Measurements from ENCODE around the gene PHYKPL. TPM values are rescaled to one million over a fixed set of nuclear protein-coding genes. Genes with fewer than 3 reads are reported as not detected.
A peak's percentile ranks its signal among the peaks of the same experiment; 100 is the strongest.

PHYKPL gene
- polyA plus RNA-seq, 1 donor (not counting 4 experiments of a cell fraction or from before 2014, with no cell fraction given): 38.8 TPM

GRCh38 chr5:178234750-178235587 lies 2.4 kb upstream of the PHYKPL start:
- dilution Hi-C loops (cut with MboI; ENCODE audit: extremely low pct_ligation_motif_present, low sequenced_read_pairs): no loop called here
- peaks cover 28% of the 10 kb centered on the region for H3K4me1 ChIP-seq (ENCODE audit: control insufficient read depth, extremely low read depth, insufficient read depth, low read length)
- H3K9me1 ChIP-seq (ENCODE audit: control insufficient read depth, extremely low read depth, insufficient read depth, low read length): no peaks in the 10 kb centered on the region
- H3K4me2 ChIP-seq (ENCODE audit: control insufficient read depth, extremely low read depth, insufficient read depth, low read depth, low read length): no peak overlapping the region
- FAIRE-seq: peak; percentile 55
- H3K9me3 ChIP-seq (ENCODE audit: control insufficient read depth, low read depth, low read length): no peaks in the 10 kb centered on the region
- TF ChIP-seq CTCF (optimal IDR thresholded peaks at IDR 0.05 in 1 of 3, IDR thresholded peaks at IDR 0.05 in 1 of 3, conservative IDR thresholded peaks at IDR 0.05 in 1 of 3; ENCODE audit: extremely low read depth in 1 of 3, insufficient read depth in 2 of 3, low read length in 3 of 3): peak in 2 of 3 experiments; percentile 69 to 84
- no peak for TF ChIP-seq EZH2 (IDR thresholded peaks at IDR 0.05; ENCODE audit: low read length)
- no peak overlapping the region for H3K27ac ChIP-seq (ENCODE audit: control insufficient read depth, insufficient read depth, low read length)
- H3K27me3 ChIP-seq (ENCODE audit: control insufficient read depth, extremely low read depth, insufficient read depth, low read length): no peaks in the 10 kb centered on the region
- no peak overlapping the region for H3K4me3 ChIP-seq (ENCODE audit: control insufficient read depth in 2 of 3, extremely low read depth in 1 of 3, insufficient read depth in 2 of 3, low read depth in 1 of 3, low read length in 3 of 3)
- no peak for DNase-seq (ENCODE audit: low read depth, low spot score)
- no peak overlapping the region for H2AFZ ChIP-seq (ENCODE audit: control insufficient read depth, low read length)
- peaks cover 20% of the 10 kb centered on the region for H3K79me2 ChIP-seq (ENCODE audit: control insufficient read depth, insufficient read depth, low read length)
- H3K36me3 ChIP-seq (ENCODE audit: control insufficient read depth in 2 of 2, extremely low read depth in 1 of 2, insufficient read depth in 2 of 2, low read length in 2 of 2): peaks cover 1 to 6% of the 10 kb centered on the region in 2 experiments
- no peak overlapping the region for H3K9ac ChIP-seq (ENCODE audit: control insufficient read depth, extremely low read depth, insufficient read depth, low read length)
- H4K20me1 ChIP-seq (ENCODE audit: control insufficient read depth, extremely low read depth, insufficient read depth, low read length): no peaks in the 10 kb centered on the region

- H3K4me1 ChIP-seq (ENCODE audit: control insufficient read depth, extremely low read depth, insufficient read depth, low read length): peaks cover 28% of the 10 kb centered on the region
- no peak overlapping the region for H3K9ac ChIP-seq (ENCODE audit: control insufficient read depth, extremely low read depth, insufficient read depth, low read length)
- peaks cover 2 to 8% of the 10 kb centered on the region in 2 experiments for H3K36me3 ChIP-seq (ENCODE audit: control insufficient read depth in 2 of 2, extremely low read depth in 1 of 2, insufficient read depth in 2 of 2, low read length in 2 of 2)
- dilution Hi-C loops (cut with MboI; ENCODE audit: extremely low pct_ligation_motif_present, low sequenced_read_pairs): no loop called here
- no peaks in the 10 kb centered on the region for H4K20me1 ChIP-seq (ENCODE audit: control insufficient read depth, extremely low read depth, insufficient read depth, low read length)
- H3K9me3 ChIP-seq (ENCODE audit: control insufficient read depth, low read depth, low read length): no peaks in the 10 kb centered on the region
- H3K9me1 ChIP-seq (ENCODE audit: control insufficient read depth, extremely low read depth, insufficient read depth, low read length): no peaks in the 10 kb centered on the region
- no peaks in the 10 kb centered on the region for H3K27me3 ChIP-seq (ENCODE audit: control insufficient read depth, extremely low read depth, insufficient read depth, low read length)
- no peak overlapping the region for H2AFZ ChIP-seq (ENCODE audit: control insufficient read depth, low read length)
- H3K27ac ChIP-seq (ENCODE audit: control insufficient read depth, insufficient read depth, low read length): no peak overlapping the region
- no peak overlapping the region for H3K4me3 ChIP-seq (ENCODE audit: control insufficient read depth in 2 of 3, extremely low read depth in 1 of 3, insufficient read depth in 2 of 3, low read depth in 1 of 3, low read length in 3 of 3)
- H3K79me2 ChIP-seq (ENCODE audit: control insufficient read depth, insufficient read depth, low read length): peaks cover 26% of the 10 kb centered on the region
- H3K4me2 ChIP-seq (ENCODE audit: control insufficient read depth, extremely low read depth, insufficient read depth, low read depth, low read length): no peak overlapping the region
- DNase-seq (ENCODE audit: low read depth, low spot score) (no peak), FAIRE-seq (no peak)
- TF ChIP-seq EZH2 (IDR thresholded peaks at IDR 0.05; ENCODE audit: low read length) (no peak), CTCF (optimal IDR thresholded peaks at IDR 0.05 in 1 of 3, IDR thresholded peaks at IDR 0.05 in 1 of 3, conservative IDR thresholded peaks at IDR 0.05 in 1 of 3; ENCODE audit: extremely low read depth in 1 of 3, insufficient read depth in 2 of 3, low read length in 3 of 3) (no peak)
Observed at GRCh38 chr5:178234121-178234749, 1.6 kb upstream of the PHYKPL start.
